ENCODE data around the gene RGS14.
A peak's percentile ranks its signal among the peaks of the same experiment; 100 is the strongest.
"Not testable (repeated sequence)": the region's sequence is repeated elsewhere in the genome, so short reads cannot be mapped to it uniquely, and the experiment has no call there.

The RGS14 gene

GRCh38 chr5:177346820-177347219 lies 10.9 kb upstream of the RGS14 start:
- no peak for DNase-seq

GRCh38 chr5:177347699-177348098 lies 10.0 kb upstream of the RGS14 start:
- DNase-seq, result no peak

GRCh38 chr5:177349362-177349647 lies 8.4 kb upstream of the RGS14 start:
- no peak for DNase-seq

GRCh38 chr5:177349762-177350161 lies 8.0 kb upstream of the RGS14 start:
- no peak for DNase-seq

- no peak for DNase-seq
These were observed 6.8 kb upstream of the RGS14 start for GRCh38 chr5:177350776-177351391.

- DNase-seq, result peak; percentile 67 to 96 (median 91)
These were observed 6.1 kb upstream of the RGS14 start, which contains the start of gene LMAN2 for GRCh38 chr5:177351392-177352329. TSS of gene LMAN2 (minus strand) at chr5:177351668. CDS start at chr5:177351647, 21 bp downstream.

- no peak for DNase-seq
These were observed 4.6 kb upstream of the RGS14 start for GRCh38 chr5:177353093-177353492.

GRCh38 chr5:177354256-177354655 lies 3.5 kb upstream of the RGS14 start:
- no peak for DNase-seq

GRCh38 chr5:177354711-177355110 lies 3.0 kb upstream of the RGS14 start:
- DNase-seq, result no peak

- DNase-seq, result no peak
These were observed 2.4 kb upstream of the RGS14 start for GRCh38 chr5:177355162-177355867.

GRCh38 chr5:177355868-177356168 lies 1.9 kb upstream of the RGS14 start:
- DNase-seq, result no peak

- DNase-seq, result no peak
These were observed 978 bp upstream of the RGS14 start for GRCh38 chr5:177356746-177357145.

GRCh38 chr5:177357146-177357458 lies 622 bp upstream of the RGS14 start:
- DNase-seq, result no peak

- no peak for DNase-seq
These were observed 671 bp downstream of the RGS14 start for GRCh38 chr5:177358370-177358819.

GRCh38 chr5:177359451-177359851 lies 1.7 kb downstream of the RGS14 start:
- DNase-seq, result no peak

- DNase-seq, result no peak
These were observed 2.1 kb downstream of the RGS14 start for GRCh38 chr5:177359860-177360259.

GRCh38 chr5:177360740-177361139 lies 3.0 kb downstream of the RGS14 start:
- DNase-seq, result not testable (repeated sequence)

GRCh38 chr5:177361418-177362291 lies 3.9 kb downstream of the RGS14 start:
- DNase-seq, result no peak

GRCh38 chr5:177362292-177362609 lies 4.5 kb downstream of the RGS14 start:
- no peak for DNase-seq

- peak in 2 of 56 donors; percentile 22 to 30 for DNase-seq
These were observed 5.1 kb downstream of the RGS14 start for GRCh38 chr5:177362610-177363507.

- no peak for DNase-seq
These were observed 5.8 kb downstream of the RGS14 start for GRCh38 chr5:177363565-177363964.

Measured in amygdala (tissue), 56 donors.